HG02763 (cell line): ENCODE measurements around the gene ENDOD1.
A peak's percentile ranks its signal among the peaks of the same experiment; 100 is the strongest.

ENCODE experiments used
- ATAC-seq: cut with Tn5 transposase; IDR thresholded peaks from one replicate; pipeline ENCODE4 v1.9.1; 2021; ENCODE audit warnings: mild to moderate bottlenecking, moderate library complexity; ENCODE audit not compliant: unreplicated experiment

Gene ENDOD1

GRCh38 chr11:95138448-95138847 is 48.8 kb downstream of the ENDOD1 start:
- ATAC-seq: peak; percentile 76

GRCh38 chr11:95140397-95141033 is 50.9 kb downstream of the ENDOD1 start:
- ATAC-seq: no peak

GRCh38 chr11:95142431-95142830 is 52.8 kb downstream of the ENDOD1 start:
- ATAC-seq: no peak

GRCh38 chr11:95143106-95143681 is 53.5 kb downstream of the ENDOD1 start:
- no peak for ATAC-seq

- no peak for ATAC-seq
Observed at GRCh38 chr11:95144313-95145235, 54.9 kb downstream of the ENDOD1 start.

GRCh38 chr11:95145430-95146060 is 55.9 kb downstream of the ENDOD1 start:
- ATAC-seq: no peak

GRCh38 chr11:95147364-95147905 is 57.8 kb downstream of the ENDOD1 start:
- ATAC-seq: no peak

- no peak for ATAC-seq
Observed at GRCh38 chr11:95148406-95148805, 58.8 kb downstream of the ENDOD1 start.

GRCh38 chr11:95148938-95149337 is 59.3 kb downstream of the ENDOD1 start:
- no peak for ATAC-seq

- no peak for ATAC-seq
Observed at GRCh38 chr11:95149651-95150364, 60.2 kb downstream of the ENDOD1 start.

- ATAC-seq: peak; percentile 88
Observed at GRCh38 chr11:95150956-95151684, 61.5 kb downstream of the ENDOD1 start.

- ATAC-seq: no peak
Observed at GRCh38 chr11:95152876-95153856, 63.5 kb downstream of the ENDOD1 start.

- no peak for ATAC-seq
Observed at GRCh38 chr11:95153857-95154246, 64.2 kb downstream of the ENDOD1 start.

- ATAC-seq: no peak
Observed at GRCh38 chr11:95154514-95154913, 64.9 kb downstream of the ENDOD1 start.

- no peak for ATAC-seq
Observed at GRCh38 chr11:95155385-95155784, 65.7 kb downstream of the ENDOD1 start.

GRCh38 chr11:95156133-95156721 is 66.6 kb downstream of the ENDOD1 start:
- ATAC-seq: no peak

- no peak for ATAC-seq
Observed at GRCh38 chr11:95156916-95157541, 67.4 kb downstream of the ENDOD1 start.

GRCh38 chr11:95157824-95158223 is 68.2 kb downstream of the ENDOD1 start:
- ATAC-seq: no peak
